HEK293 (cell line): ENCODE data around the gene MGST3.

Experiments
- CTCF ChIA-PET: fragments of 350-600 bp; formaldehyde crosslinking; extraction: SDS; loops from one replicate; lab custom pipeline; 2021; ENCODE audit warnings: antibody characterized with exemption; lab: Yijun Ruan, JAX
- POLR2A ChIA-PET: fragments of 300-600 bp; formaldehyde crosslinking; extraction: SDS; loops from one replicate; lab custom pipeline; 2020; ENCODE audit warnings: antibody characterized with exemption, inconsistent platforms; lab: Yijun Ruan, JAX
- H3K27ac ChIP-seq: fragments of 200-500 bp; sonication (Bioruptor generic); 2 replicates; pipeline ENCODE4 v1.5.1; 2014; ENCODE audit warnings: low read depth, low read length, control low read depth, inconsistent platforms; ENCODE audit errors: extremely low read depth
- H3K36me3 ChIP-seq, 2 experiments: fragments of 200-500 bp in 1 of 2; sonication (Bioruptor generic) in 1 of 2; 1 replicate in 1 of 2; 2 replicates in 1 of 2; pipeline ENCODE4 v1.5.1; 2014 to 2017; ENCODE audit warnings: inconsistent platforms in 2 of 2, low read length in 2 of 2; ENCODE audit not compliant: control insufficient read depth in 2 of 2, insufficient read depth in 1 of 2
- H3K4me1 ChIP-seq: fragments of 200-500 bp; sonication (Bioruptor generic); 2 replicates; pipeline ENCODE4 v1.5.1; 2014; ENCODE audit warnings: mild to moderate bottlenecking, low read length, inconsistent platforms; ENCODE audit not compliant: control insufficient read depth, insufficient read depth
- H3K4me3 ChIP-seq: 2 replicates; pipeline ENCODE4 v1.5.1; 2011; ENCODE audit warnings: low read depth, mild to moderate bottlenecking, control low read depth, low read length, moderate library complexity
- H3K9me3 ChIP-seq: fragments of 200-500 bp; sonication (Bioruptor generic); 2 replicates; pipeline ENCODE4 v1.5.1; 2014; ENCODE audit warnings: low read depth, low read length, inconsistent platforms; ENCODE audit not compliant: control insufficient read depth, insufficient read depth
- GLI4 ChIP-seq: fragments of 450-650 bp; formaldehyde crosslinking; IDR thresholded peaks from 2 replicates; pipeline ENCODE4 v1.5.1; 2016; ENCODE audit warnings: missing biosample characterization, missing genetic modification characterization
- MZF1 ChIP-seq: fragments of 450-650 bp; formaldehyde crosslinking; IDR thresholded peaks from 2 replicates; pipeline ENCODE4 v1.5.1; 2017; ENCODE audit warnings: missing biosample characterization, missing genetic modification characterization, borderline replicate concordance
- SP3 ChIP-seq: fragments of 450-650 bp; formaldehyde crosslinking; IDR thresholded peaks from 2 replicates; pipeline ENCODE4 v1.5.1; 2016; ENCODE audit warnings: missing biosample characterization, missing genetic modification characterization
- TCF7L2 ChIP-seq: IDR thresholded peaks from 2 replicates; pipeline ENCODE4 v1.6.1; 2011; ENCODE audit warnings: low read depth, mild to moderate bottlenecking, inconsistent platforms, low read length, moderate library complexity, borderline replicate concordance
- TRIM28 ChIP-seq: IDR thresholded peaks from 2 replicates; pipeline ENCODE4 v1.6.1; 2011; ENCODE audit warnings: low read length, control low read depth, borderline replicate concordance
- ZNF169 ChIP-seq: fragments of 450-650 bp; formaldehyde crosslinking; IDR thresholded peaks from 2 replicates; pipeline ENCODE4 v1.5.1; 2016; ENCODE audit warnings: missing biosample characterization, missing genetic modification characterization
- ZNF214 ChIP-seq: fragments of 450-650 bp; formaldehyde crosslinking; IDR thresholded peaks from 2 replicates; pipeline ENCODE4 v1.5.1; 2017; ENCODE audit warnings: missing biosample characterization, mild to moderate bottlenecking, missing genetic modification characterization, borderline replicate concordance
- ZNF248 ChIP-seq: fragments of 450-650 bp; formaldehyde crosslinking; IDR thresholded peaks from 2 replicates; pipeline ENCODE4 v1.5.1; 2017; ENCODE audit warnings: missing biosample characterization, missing genetic modification characterization
- ZNF302 ChIP-seq: fragments of 450-650 bp; formaldehyde crosslinking; IDR thresholded peaks from 2 replicates; pipeline ENCODE4 v1.5.1; 2016; ENCODE audit warnings: missing biosample characterization, missing genetic modification characterization, low read depth
- ZNF560 ChIP-seq: fragments of 450-650 bp; formaldehyde crosslinking; IDR thresholded peaks from 2 replicates; pipeline ENCODE4 v1.5.1; 2017; ENCODE audit warnings: missing biosample characterization, missing genetic modification characterization, borderline replicate concordance
- ZNF660 ChIP-seq: fragments of 450-650 bp; IDR thresholded peaks from 2 replicates; pipeline ENCODE4 v1.5.1; 2018; ENCODE audit warnings: missing biosample characterization, mild to moderate bottlenecking, missing genetic modification characterization
- TF ChIP-seq, protein P1 (sequence below): fragments of 450-650 bp; formaldehyde crosslinking; IDR thresholded peaks from 2 replicates; pipeline ENCODE4 v1.5.1; 2017; ENCODE audit warnings: missing biosample characterization, mild to moderate bottlenecking, missing genetic modification characterization, moderate library complexity
- TF ChIP-seq, protein P2 (sequence below): fragments of 450-650 bp; formaldehyde crosslinking; IDR thresholded peaks from 2 replicates; pipeline ENCODE4 v1.5.1; 2016; ENCODE audit warnings: missing biosample characterization, missing genetic modification characterization
- TF ChIP-seq, protein P3 (sequence below): fragments of 450-650 bp; formaldehyde crosslinking; IDR thresholded peaks from 2 replicates; pipeline ENCODE4 v1.5.1; 2016; ENCODE audit warnings: missing biosample characterization, missing genetic modification characterization
- TF ChIP-seq, protein P4 (sequence below): fragments of 450-650 bp; formaldehyde crosslinking; IDR thresholded peaks from 2 replicates; pipeline ENCODE4 v1.5.1; 2016; ENCODE audit warnings: missing biosample characterization, missing genetic modification characterization
- TF ChIP-seq, protein P5 (sequence below): fragments of 450-650 bp; formaldehyde crosslinking; IDR thresholded peaks from 2 replicates; pipeline ENCODE4 v1.5.1; 2016; ENCODE audit warnings: missing biosample characterization, missing genetic modification characterization, low read depth
- TF ChIP-seq, protein P6 (sequence below): fragments of 450-650 bp; formaldehyde crosslinking; IDR thresholded peaks from 2 replicates; pipeline ENCODE4 v1.5.1; 2016; ENCODE audit warnings: missing biosample characterization, missing genetic modification characterization
- TF ChIP-seq, protein P7 (sequence below): fragments of 450-650 bp; formaldehyde crosslinking; IDR thresholded peaks from 2 replicates; pipeline ENCODE4 v1.5.1; 2016; ENCODE audit warnings: missing biosample characterization, missing genetic modification characterization

MGST3 gene

DNA sequence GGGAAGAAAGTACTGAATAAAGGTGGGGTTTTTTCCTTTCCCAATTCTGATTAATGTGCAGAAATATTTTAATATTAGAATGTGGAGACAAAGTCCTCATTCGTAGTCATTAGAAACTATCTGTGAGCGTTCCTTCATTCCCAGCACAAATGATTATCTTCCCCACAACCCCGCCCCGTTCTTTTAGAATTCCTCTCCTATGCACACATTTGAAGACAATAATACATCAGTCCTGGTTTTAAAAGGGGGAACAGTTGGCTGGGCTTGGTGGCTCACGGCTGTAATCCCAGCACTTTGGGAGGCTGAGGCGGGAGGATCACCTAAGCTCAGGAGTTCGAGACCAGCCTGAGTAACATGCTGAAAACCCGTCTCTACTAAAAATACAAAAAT, 66.5 kb downstream of the MGST3 start:
- CTCF ChIA-PET = interaction anchor here (0.6 to 1.6 kb wide), 12 partner anchors 9 to 131 kb away, joined by 3 to 7 read pairs (median 4); no protein-coding TSS in a partner anchor
- TF ChIP-seq, protein P1, sequence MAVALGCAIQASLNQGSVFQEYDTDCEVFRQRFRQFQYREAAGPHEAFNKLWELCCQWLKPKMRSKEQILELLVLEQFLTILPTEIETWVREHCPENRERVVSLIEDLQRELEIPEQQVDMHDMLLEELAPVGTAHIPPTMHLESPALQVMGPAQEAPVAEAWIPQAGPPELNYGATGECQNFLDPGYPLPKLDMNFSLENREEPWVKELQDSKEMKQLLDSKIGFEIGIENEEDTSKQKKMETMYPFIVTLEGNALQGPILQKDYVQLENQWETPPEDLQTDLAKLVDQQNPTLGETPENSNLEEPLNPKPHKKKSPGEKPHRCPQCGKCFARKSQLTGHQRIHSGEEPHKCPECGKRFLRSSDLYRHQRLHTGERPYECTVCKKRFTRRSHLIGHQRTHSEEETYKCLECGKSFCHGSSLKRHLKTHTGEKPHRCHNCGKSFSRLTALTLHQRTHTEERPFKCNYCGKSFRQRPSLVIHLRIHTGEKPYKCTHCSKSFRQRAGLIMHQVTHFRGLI (tag by site-specific recombination) = peak; percentile 45; the same call in 1 of the 2 replicates
- TF ChIP-seq ZNF248 (tag by site-specific recombination) = no peak
- TF ChIP-seq ZNF169 (tag by site-specific recombination) = no peak
- TF ChIP-seq, protein P2, sequence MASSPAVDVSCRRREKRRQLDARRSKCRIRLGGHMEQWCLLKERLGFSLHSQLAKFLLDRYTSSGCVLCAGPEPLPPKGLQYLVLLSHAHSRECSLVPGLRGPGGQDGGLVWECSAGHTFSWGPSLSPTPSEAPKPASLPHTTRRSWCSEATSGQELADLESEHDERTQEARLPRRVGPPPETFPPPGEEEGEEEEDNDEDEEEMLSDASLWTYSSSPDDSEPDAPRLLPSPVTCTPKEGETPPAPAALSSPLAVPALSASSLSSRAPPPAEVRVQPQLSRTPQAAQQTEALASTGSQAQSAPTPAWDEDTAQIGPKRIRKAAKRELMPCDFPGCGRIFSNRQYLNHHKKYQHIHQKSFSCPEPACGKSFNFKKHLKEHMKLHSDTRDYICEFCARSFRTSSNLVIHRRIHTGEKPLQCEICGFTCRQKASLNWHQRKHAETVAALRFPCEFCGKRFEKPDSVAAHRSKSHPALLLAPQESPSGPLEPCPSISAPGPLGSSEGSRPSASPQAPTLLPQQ (tag by site-specific recombination) = peak; percentile 6; the same call in 1 of the 2 replicates
- TF ChIP-seq SP3 (tag by site-specific recombination) = no peak
- TF ChIP-seq MZF1 (tag by site-specific recombination) = peak; percentile 46; the same call in 1 of the 2 replicates

DNA sequence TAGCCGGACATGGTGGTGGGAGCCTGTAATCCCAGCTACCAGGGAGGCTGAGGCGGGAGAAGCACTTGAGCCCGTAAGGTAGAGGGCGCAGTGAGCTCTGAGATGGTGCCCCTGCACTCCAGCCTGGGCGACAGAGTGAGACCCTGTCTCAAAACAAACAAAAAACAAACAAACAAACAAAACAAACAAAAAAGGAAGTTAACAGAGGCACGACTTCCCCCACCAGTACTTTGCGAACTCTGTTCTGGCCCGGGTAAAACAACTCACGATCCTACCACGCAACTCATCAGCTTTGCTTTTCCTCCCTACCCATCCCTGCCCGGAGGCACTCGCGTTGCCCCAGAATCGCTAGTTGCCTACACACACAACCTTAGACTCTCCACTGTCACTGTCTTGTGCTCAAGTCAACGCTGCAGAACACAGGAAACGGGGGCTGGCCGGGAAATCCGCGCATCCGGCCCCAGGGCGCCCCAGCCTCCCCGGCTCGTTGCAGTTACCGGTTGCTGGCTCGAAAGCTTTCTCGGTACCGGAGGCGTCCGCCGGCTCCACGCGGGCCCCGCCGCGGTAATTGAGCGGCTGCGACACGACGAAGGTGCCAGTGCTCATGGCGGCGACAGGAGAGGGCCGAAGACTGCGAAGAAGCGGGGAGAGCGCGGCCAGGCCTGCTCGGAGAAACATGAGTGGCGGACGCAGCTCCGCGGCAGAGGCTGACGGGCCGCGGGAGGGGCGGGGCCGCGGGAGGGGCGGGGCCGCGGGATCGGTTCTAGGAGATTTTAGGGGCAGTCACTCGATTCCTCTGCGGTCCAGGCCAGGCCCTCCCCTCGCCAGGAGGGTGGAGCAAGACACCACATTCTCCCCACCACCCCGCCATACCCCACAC, 67.1 kb downstream of the MGST3 start, which contains the start of gene ALDH9A1:
Gene ALDH9A1, minus strand, starts transcription at position 682 of the 880 bp plus-strand sequence. Its CDS starts 4 bp downstream, at position 678.
- Histone ChIP-seq H3K9me3 (no peaks in the 10 kb centered on the region), H3K4me1 (peaks cover 5% of the 10 kb centered on the region; the same call in 1 of the 2 replicates), H3K27ac (peak within 1 kb of the TSS; percentile 94), H3K36me3 (peaks cover 5 to 7% of the 10 kb centered on the region in 2 experiments; a peak in 2 of 3 replicates), H3K4me3 (peak within 1 kb of the TSS; percentile 83)
- CTCF ChIA-PET = interaction anchor here (0.7 to 1.6 kb wide), 9 partner anchors 10 to 131 kb away, joined by 3 to 7 read pairs (median 4); no protein-coding TSS in a partner anchor
- POLR2A ChIA-PET = interaction anchor here (0.6 to 1.6 kb wide), 10 partner anchors 9 to 1141 kb away, joined by 3 to 11 read pairs (median 3); partner anchors contain the start of gene MGST3
- TF ChIP-seq, protein P3, sequence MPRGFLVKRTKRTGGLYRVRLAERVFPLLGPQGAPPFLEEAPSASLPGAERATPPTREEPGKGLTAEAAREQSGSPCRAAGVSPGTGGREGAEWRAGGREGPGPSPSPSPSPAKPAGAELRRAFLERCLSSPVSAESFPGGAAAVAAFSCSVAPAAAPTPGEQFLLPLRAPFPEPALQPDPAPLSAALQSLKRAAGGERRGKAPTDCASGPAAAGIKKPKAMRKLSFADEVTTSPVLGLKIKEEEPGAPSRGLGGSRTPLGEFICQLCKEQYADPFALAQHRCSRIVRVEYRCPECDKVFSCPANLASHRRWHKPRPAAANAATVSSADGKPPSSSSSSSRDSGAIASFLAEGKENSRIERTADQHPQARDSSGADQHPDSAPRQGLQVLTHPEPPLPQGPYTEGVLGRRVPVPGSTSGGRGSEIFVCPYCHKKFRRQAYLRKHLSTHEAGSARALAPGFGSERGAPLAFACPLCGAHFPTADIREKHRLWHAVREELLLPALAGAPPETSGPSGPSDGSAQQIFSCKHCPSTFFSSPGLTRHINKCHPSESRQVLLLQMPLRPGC (tag by site-specific recombination) = 0 out of 2 replicates have a peak, but pooled peaks have one; percentile 25
- TF ChIP-seq TCF7L2 = no peak
- TF ChIP-seq ZNF560 (tag by site-specific recombination) = no peak
- TF ChIP-seq ZNF214 (tag by site-specific recombination) = no peak
- TF ChIP-seq, protein P4, sequence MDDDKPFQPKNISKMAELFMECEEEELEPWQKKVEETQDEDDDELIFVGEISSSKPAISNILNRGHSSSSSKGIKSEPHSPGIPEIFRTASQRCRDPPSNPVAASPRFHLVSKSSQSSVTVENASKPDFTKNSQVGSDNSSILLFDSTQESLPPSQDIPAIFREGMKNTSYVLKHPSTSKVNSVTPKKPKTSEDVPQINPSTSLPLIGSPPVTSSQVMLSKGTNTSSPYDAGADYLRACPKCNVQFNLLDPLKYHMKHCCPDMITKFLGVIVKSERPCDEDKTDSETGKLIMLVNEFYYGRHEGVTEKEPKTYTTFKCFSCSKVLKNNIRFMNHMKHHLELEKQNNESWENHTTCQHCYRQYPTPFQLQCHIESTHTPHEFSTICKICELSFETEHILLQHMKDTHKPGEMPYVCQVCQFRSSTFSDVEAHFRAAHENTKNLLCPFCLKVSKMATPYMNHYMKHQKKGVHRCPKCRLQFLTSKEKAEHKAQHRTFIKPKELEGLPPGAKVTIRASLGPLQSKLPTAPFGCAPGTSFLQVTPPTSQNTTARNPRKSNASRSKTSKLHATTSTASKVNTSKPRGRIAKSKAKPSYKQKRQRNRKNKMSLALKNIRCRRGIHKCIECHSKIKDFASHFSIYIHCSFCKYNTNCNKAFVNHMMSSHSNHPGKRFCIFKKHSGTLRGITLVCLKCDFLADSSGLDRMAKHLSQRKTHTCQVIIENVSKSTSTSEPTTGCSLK = no peak
- TF ChIP-seq GLI4 = 0 out of 2 replicates have a peak, but pooled peaks have one; percentile 43
- no peak for TF ChIP-seq ZNF302
- TF ChIP-seq, protein P5, sequence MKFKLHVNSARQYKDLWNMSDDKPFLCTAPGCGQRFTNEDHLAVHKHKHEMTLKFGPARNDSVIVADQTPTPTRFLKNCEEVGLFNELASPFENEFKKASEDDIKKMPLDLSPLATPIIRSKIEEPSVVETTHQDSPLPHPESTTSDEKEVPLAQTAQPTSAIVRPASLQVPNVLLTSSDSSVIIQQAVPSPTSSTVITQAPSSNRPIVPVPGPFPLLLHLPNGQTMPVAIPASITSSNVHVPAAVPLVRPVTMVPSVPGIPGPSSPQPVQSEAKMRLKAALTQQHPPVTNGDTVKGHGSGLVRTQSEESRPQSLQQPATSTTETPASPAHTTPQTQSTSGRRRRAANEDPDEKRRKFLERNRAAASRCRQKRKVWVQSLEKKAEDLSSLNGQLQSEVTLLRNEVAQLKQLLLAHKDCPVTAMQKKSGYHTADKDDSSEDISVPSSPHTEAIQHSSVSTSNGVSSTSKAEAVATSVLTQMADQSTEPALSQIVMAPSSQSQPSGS (tag by site-specific recombination) = no peak; the same call in 1 of the 2 replicates
- TF ChIP-seq TRIM28 = peak; percentile 75; the same call in 1 of the 2 replicates
- peak; percentile 73; the same call in 1 of the 2 replicates for TF ChIP-seq ZNF660 (tag by site-specific recombination)
- TF ChIP-seq, protein P6, sequence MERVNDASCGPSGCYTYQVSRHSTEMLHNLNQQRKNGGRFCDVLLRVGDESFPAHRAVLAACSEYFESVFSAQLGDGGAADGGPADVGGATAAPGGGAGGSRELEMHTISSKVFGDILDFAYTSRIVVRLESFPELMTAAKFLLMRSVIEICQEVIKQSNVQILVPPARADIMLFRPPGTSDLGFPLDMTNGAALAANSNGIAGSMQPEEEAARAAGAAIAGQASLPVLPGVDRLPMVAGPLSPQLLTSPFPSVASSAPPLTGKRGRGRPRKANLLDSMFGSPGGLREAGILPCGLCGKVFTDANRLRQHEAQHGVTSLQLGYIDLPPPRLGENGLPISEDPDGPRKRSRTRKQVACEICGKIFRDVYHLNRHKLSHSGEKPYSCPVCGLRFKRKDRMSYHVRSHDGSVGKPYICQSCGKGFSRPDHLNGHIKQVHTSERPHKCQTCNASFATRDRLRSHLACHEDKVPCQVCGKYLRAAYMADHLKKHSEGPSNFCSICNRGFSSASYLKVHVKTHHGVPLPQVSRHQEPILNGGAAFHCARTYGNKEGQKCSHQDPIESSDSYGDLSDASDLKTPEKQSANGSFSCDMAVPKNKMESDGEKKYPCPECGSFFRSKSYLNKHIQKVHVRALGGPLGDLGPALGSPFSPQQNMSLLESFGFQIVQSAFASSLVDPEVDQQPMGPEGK = peak; percentile 91
- TF ChIP-seq, protein P7, sequence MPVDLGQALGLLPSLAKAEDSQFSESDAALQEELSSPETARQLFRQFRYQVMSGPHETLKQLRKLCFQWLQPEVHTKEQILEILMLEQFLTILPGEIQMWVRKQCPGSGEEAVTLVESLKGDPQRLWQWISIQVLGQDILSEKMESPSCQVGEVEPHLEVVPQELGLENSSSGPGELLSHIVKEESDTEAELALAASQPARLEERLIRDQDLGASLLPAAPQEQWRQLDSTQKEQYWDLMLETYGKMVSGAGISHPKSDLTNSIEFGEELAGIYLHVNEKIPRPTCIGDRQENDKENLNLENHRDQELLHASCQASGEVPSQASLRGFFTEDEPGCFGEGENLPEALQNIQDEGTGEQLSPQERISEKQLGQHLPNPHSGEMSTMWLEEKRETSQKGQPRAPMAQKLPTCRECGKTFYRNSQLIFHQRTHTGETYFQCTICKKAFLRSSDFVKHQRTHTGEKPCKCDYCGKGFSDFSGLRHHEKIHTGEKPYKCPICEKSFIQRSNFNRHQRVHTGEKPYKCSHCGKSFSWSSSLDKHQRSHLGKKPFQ (tag by site-specific recombination) = no peak; the same call in 1 of the 2 replicates

More for the DNA sequence above, 66.5 kb downstream of the MGST3 start:
- POLR2A ChIA-PET = interaction anchor here (0.6 to 1.6 kb wide), 7 partner anchors 9 to 1141 kb away, joined by 3 to 11 read pairs (median 3); partner anchors contain the start of gene MGST3
- H3K4me1 ChIP-seq = peaks cover 5% of the 10 kb centered on the region; the same call in 1 of the 2 replicates
- H3K27ac ChIP-seq = no peak overlapping the region
- peaks cover 5 to 7% of the 10 kb centered on the region in 2 experiments; a peak in 2 of 3 replicates for H3K36me3 ChIP-seq
- H3K4me3 ChIP-seq = peak overlapping the region; percentile 83
- H3K9me3 ChIP-seq = no peaks in the 10 kb centered on the region
